Measurements from ENCODE around the gene ZNF628.

The ZNF628 gene

DNA sequence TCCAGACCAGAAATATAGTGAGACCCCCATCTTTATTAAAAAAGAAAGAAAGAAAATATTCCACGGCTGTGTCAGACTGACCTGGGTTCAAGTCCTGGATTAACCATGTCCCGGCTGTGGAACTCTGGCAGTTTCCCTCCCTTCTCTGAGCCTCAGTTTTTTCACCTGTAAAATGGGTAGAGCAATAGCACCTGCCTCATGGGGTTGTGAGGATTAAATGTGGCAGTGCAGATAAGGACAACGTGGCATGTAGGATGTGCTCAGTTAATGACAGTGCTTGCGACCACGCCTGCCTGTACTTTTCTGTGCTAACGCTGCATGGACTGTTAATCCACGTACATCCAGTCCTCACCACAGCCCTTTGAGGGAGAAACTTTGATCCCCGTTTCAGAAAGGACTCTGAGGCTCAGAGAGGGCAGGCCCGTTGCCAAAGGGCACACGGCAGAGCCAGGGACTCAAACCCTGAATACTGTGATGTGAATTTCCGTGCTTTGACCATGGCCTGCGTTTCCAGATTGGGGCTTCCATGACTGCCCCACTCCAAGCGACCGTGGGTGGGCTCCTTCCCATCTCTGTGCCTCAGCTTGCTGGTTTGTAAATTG lies 44.4 kb downstream of the ZNF628 start:
- Histone ChIP-seq H3K79me2 (ENCODE audit: insufficient read depth, low read length) (no peaks in the 10 kb centered on the region), H3F3A (ENCODE audit: insufficient read depth, low read length) (no peaks in the 10 kb centered on the region), H3K4me2 (ENCODE audit: low read length) (no peak overlapping the region), H2AFZ (ENCODE audit: low read length) (no peak overlapping the region), H3K4me1 (ENCODE audit: insufficient read depth, low read length, severe bottlenecking) (peaks cover 5% of the 10 kb centered on the region), H3K27me3 (ENCODE audit: insufficient read depth, low read length) (no peaks in the 10 kb centered on the region; the same call in 1 of the 2 replicates), H4K20me1 (ENCODE audit: insufficient read depth, low read length) (no peaks in the 10 kb centered on the region), H3K27ac (ENCODE audit: low read depth, low read length, poor library complexity, severe bottlenecking) (no peak overlapping the region), H3K9ac (ENCODE audit: low read length) (no peak overlapping the region), H3K4me3 (ENCODE audit: low read depth, low read length, poor library complexity, severe bottlenecking) (no peak overlapping the region), H3K9me3 (ENCODE audit: low read length) (no peaks in the 10 kb centered on the region), H3K36me3 (ENCODE audit: insufficient read depth, low read length) (no peaks in the 10 kb centered on the region), H3K9me2 (ENCODE audit: low read depth, low read length) (no peaks in the 10 kb centered on the region)
- TF ChIP-seq, protein P1, sequence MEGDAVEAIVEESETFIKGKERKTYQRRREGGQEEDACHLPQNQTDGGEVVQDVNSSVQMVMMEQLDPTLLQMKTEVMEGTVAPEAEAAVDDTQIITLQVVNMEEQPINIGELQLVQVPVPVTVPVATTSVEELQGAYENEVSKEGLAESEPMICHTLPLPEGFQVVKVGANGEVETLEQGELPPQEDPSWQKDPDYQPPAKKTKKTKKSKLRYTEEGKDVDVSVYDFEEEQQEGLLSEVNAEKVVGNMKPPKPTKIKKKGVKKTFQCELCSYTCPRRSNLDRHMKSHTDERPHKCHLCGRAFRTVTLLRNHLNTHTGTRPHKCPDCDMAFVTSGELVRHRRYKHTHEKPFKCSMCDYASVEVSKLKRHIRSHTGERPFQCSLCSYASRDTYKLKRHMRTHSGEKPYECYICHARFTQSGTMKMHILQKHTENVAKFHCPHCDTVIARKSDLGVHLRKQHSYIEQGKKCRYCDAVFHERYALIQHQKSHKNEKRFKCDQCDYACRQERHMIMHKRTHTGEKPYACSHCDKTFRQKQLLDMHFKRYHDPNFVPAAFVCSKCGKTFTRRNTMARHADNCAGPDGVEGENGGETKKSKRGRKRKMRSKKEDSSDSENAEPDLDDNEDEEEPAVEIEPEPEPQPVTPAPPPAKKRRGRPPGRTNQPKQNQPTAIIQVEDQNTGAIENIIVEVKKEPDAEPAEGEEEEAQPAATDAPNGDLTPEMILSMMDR (IDR thresholded peaks at IDR 0.05; ENCODE audit: low read length) = no peak
- TF ChIP-seq EZH2 (IDR thresholded peaks at IDR 0.05; ENCODE audit: borderline replicate concordance, low read length) = no peak

DNA sequence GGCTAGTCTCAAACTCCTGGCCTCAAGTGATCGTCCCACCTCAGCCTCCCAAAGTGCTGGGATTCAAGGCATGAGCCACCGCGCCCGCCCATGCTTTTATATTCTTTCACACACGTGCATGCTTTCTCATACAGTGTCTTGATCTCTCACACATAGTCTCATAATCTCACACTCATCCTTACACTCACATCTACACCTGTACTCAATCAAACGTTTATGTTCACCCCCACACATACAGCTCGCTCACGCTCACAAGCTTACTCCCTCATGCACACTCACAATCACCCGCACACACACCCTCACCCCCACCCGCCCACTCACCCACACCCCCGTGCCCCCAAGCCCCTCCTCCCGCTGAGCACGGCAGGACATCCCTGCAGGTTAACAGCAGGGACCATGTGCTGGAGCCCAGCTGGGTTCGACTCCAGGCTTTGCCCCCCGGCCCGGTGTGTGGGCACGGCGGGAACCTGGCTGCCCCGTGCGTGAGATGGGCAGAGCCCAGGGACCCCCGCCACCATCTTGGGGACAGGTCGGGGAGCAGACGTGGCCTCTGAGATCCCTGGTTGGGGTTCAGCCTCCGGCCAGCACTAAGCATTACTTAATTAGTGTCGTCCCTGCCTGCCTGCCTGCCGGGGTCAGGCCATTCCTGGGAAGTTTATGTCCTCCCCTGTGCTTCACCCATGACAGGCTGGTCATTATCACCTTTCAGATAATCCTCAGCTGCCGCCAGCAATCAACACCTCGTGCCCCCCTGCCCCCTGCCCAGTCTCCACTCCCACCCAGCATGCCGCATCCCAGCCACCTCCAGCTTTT lies 49.1 kb downstream of the ZNF628 start:
- H2AFZ ChIP-seq (ENCODE audit: low read length) = no peak overlapping the region

GRCh38 chr19:55526216-55527196 lies 50.1 kb downstream of the ZNF628 start:
- no peak overlapping the region for H3K4me2 ChIP-seq (ENCODE audit: low read length)
- H3K36me3 ChIP-seq (ENCODE audit: insufficient read depth, low read length) = no peaks in the 10 kb centered on the region
- no peaks in the 10 kb centered on the region for H3K9me3 ChIP-seq (ENCODE audit: low read length)
- no peaks in the 10 kb centered on the region for H3K9me2 ChIP-seq (ENCODE audit: low read depth, low read length)
- TF ChIP-seq, protein P1 (IDR thresholded peaks at IDR 0.05; ENCODE audit: low read length) = no peak
- TF ChIP-seq EZH2 (IDR thresholded peaks at IDR 0.05; ENCODE audit: borderline replicate concordance, low read length) = no peak
- H3K79me2 ChIP-seq (ENCODE audit: insufficient read depth, low read length) = no peaks in the 10 kb centered on the region
- no peaks in the 10 kb centered on the region; the same call in 1 of the 2 replicates for H3K27me3 ChIP-seq (ENCODE audit: insufficient read depth, low read length)
- H3K27ac ChIP-seq (ENCODE audit: low read depth, low read length, poor library complexity, severe bottlenecking) = no peak overlapping the region
- no peak overlapping the region for H3K9ac ChIP-seq (ENCODE audit: low read length)
- no peak overlapping the region for H3K4me3 ChIP-seq (ENCODE audit: low read depth, low read length, poor library complexity, severe bottlenecking)
- H4K20me1 ChIP-seq (ENCODE audit: insufficient read depth, low read length) = no peaks in the 10 kb centered on the region
- H3F3A ChIP-seq (ENCODE audit: insufficient read depth, low read length) = no peaks in the 10 kb centered on the region
- no peak overlapping the region for H2AFZ ChIP-seq (ENCODE audit: low read length)
- no peaks in the 10 kb centered on the region for H3K4me1 ChIP-seq (ENCODE audit: insufficient read depth, low read length, severe bottlenecking)

More for the DNA sequence above, 49.1 kb downstream of the ZNF628 start:
- H3K9ac ChIP-seq (ENCODE audit: low read length) = no peak overlapping the region
- no peak overlapping the region for H3K4me2 ChIP-seq (ENCODE audit: low read length)
- H3K27ac ChIP-seq (ENCODE audit: low read depth, low read length, poor library complexity, severe bottlenecking) = no peak overlapping the region
- no peaks in the 10 kb centered on the region for H3F3A ChIP-seq (ENCODE audit: insufficient read depth, low read length)
- H3K79me2 ChIP-seq (ENCODE audit: insufficient read depth, low read length) = no peaks in the 10 kb centered on the region
- H3K36me3 ChIP-seq (ENCODE audit: insufficient read depth, low read length) = no peaks in the 10 kb centered on the region
- TF ChIP-seq EZH2 (IDR thresholded peaks at IDR 0.05; ENCODE audit: borderline replicate concordance, low read length) = no peak
- TF ChIP-seq, protein P1 (IDR thresholded peaks at IDR 0.05; ENCODE audit: low read length) = no peak
- H3K9me3 ChIP-seq (ENCODE audit: low read length) = no peaks in the 10 kb centered on the region
- H3K4me1 ChIP-seq (ENCODE audit: insufficient read depth, low read length, severe bottlenecking) = no peaks in the 10 kb centered on the region
- H3K4me3 ChIP-seq (ENCODE audit: low read depth, low read length, poor library complexity, severe bottlenecking) = no peak overlapping the region
- no peaks in the 10 kb centered on the region; the same call in 1 of the 2 replicates for H3K27me3 ChIP-seq (ENCODE audit: insufficient read depth, low read length)
- H4K20me1 ChIP-seq (ENCODE audit: insufficient read depth, low read length) = no peaks in the 10 kb centered on the region
- H3K9me2 ChIP-seq (ENCODE audit: low read depth, low read length) = no peaks in the 10 kb centered on the region
